ENCODE data around the gene DDX18. TPM values are rescaled to one million over a fixed set of nuclear protein-coding genes. Genes with fewer than 3 reads are reported as not detected.

The DDX18 gene
- total RNA-seq, 4 donors from 2014 or later: 20.4 to 39.6 (median 29.2) TPM

- TF ChIP-seq POLR2A (IDR thresholded peaks at IDR 0.05) (no peak), CTCF (IDR thresholded peaks at IDR 0.05) (no peak)
- intact Hi-C loops (cut with DNase I; ENCODE audit: low total_unique reads): no loop called here
- no peak for DNase-seq (ENCODE audit: low spot score in 2 of 2)
- H3K4me3 ChIP-seq (ENCODE audit: low read depth, poor library complexity, severe bottlenecking): no peak overlapping the region
- 49 to 75% methylated on average over 8 of the region's 8 CpGs for WGBS, 2 donors
These were observed 39.4 kb downstream of the DDX18 start for GRCh38 chr2:117853873-117854272.

- H3K4me3 ChIP-seq (ENCODE audit: low read depth, poor library complexity, severe bottlenecking): no peak overlapping the region
- DNase-seq (ENCODE audit: low spot score in 2 of 2): no peak
- TF ChIP-seq CTCF (IDR thresholded peaks at IDR 0.05) (no peak), POLR2A (IDR thresholded peaks at IDR 0.05) (no peak)
- intact Hi-C loops (cut with DNase I; ENCODE audit: low total_unique reads): no loop called here
- WGBS, 2 donors: 81 to 84% methylated on average over 6 of the region's 6 CpGs
These were observed 40.1 kb downstream of the DDX18 start for GRCh38 chr2:117854610-117855009.

GRCh38 chr2:117855886-117856285 lies 41.4 kb downstream of the DDX18 start:
- DNase-seq (ENCODE audit: low spot score in 2 of 2): no peak
- 56 to 57% methylated on average over 3 of the region's 3 CpGs for WGBS, 2 donors
- no peak overlapping the region for H3K4me3 ChIP-seq (ENCODE audit: low read depth, poor library complexity, severe bottlenecking)
- intact Hi-C loops (cut with DNase I; ENCODE audit: low total_unique reads): no loop called here
- TF ChIP-seq POLR2A (IDR thresholded peaks at IDR 0.05) (no peak), CTCF (IDR thresholded peaks at IDR 0.05) (no peak)

GRCh38 chr2:117856415-117857210 lies 42.1 kb downstream of the DDX18 start:
- 54 to 56% methylated on average over 4 of the region's 4 CpGs for WGBS, 2 donors
- no peak overlapping the region for H3K4me3 ChIP-seq (ENCODE audit: low read depth, poor library complexity, severe bottlenecking)
- intact Hi-C loops (cut with DNase I; ENCODE audit: low total_unique reads): no loop called here
- TF ChIP-seq CTCF (IDR thresholded peaks at IDR 0.05): no peak
- no peak for TF ChIP-seq POLR2A (IDR thresholded peaks at IDR 0.05)
- DNase-seq (ENCODE audit: low spot score in 2 of 2): no peak

- TF ChIP-seq POLR2A (IDR thresholded peaks at IDR 0.05) (no peak), CTCF (IDR thresholded peaks at IDR 0.05) (no peak)
- H3K4me3 ChIP-seq (ENCODE audit: low read depth, poor library complexity, severe bottlenecking): no peak overlapping the region
- DNase-seq (ENCODE audit: low spot score in 2 of 2): no peak
- intact Hi-C loops (cut with DNase I; ENCODE audit: low total_unique reads): no loop called here
- WGBS, 2 donors: 73 to 90% methylated on average over 17 of the region's 17 CpGs
These were observed 43.8 kb downstream of the DDX18 start for GRCh38 chr2:117858336-117858735.

Data from lower leg skin (tissue), 4 donors.